T-helper 22 cell (primary cell): ENCODE measurements around the gene OTOP3.
"Not testable (repeated sequence)": the region's sequence is repeated elsewhere in the genome, so short reads cannot be mapped to it uniquely, and the experiment has no call there.

Experiments used
- DNase-seq: peaks from one replicate; pipeline ENCODE4 v3.0.0-alpha.2; 2020; ENCODE audit warnings: low read depth

OTOP3 gene, protein sequence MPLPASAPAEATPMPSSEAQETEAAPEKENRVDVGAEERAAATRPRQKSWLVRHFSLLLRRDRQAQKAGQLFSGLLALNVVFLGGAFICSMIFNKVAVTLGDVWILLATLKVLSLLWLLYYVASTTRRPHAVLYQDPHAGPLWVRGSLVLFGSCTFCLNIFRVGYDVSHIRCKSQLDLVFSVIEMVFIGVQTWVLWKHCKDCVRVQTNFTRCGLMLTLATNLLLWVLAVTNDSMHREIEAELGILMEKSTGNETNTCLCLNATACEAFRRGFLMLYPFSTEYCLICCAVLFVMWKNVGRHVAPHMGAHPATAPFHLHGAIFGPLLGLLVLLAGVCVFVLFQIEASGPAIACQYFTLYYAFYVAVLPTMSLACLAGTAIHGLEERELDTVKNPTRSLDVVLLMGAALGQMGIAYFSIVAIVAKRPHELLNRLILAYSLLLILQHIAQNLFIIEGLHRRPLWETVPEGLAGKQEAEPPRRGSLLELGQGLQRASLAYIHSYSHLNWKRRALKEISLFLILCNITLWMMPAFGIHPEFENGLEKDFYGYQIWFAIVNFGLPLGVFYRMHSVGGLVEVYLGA

DNA sequence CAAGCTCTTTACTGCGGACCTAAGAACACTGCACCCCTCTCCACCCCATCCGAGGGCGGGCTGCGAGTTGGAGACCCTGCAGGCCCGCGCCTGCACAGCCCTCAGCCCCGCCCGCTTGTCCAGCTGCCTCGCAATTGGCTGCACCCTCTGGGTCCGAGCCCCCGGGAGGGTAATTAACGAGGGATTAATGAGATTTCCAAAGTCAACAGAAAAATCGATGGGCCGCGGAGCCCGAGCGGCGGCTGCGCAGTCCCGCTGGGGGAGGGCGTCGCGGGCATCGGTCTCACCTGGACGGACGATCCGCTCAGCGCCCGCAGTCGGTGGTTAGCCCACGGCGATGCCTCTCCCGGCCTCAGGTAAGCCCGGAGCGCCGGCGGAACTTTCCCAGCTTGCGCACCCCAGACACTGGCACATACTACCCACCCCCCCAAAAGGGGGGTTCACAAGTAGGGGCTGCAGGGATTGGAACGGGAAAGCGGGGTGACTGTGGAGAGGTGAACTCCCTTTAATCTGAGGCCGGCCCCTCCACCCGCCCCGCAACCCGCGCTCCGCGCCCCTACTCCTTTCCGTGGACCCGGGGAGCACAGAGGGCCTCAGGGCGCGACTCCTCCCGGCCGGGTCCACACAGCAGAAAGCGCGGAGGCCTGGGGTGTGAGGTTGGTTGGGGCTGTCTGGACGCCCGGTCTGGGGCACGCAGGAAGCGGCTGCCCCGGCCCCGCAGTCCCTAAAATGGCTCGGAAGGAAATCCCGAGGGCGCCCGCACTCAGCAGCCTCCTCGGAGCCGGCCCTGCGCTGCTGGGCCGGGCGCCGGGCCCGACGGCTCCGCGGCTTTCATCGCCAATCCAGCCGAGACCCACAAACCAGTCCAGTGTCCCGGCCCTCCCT, at the start of gene OTOP3:
Gene OTOP3, plus strand, starts transcription at position 314 of the 885 bp plus-strand sequence. Its CDS starts 24 bp downstream, at position 338.
- DNase-seq: no peak

DNA sequence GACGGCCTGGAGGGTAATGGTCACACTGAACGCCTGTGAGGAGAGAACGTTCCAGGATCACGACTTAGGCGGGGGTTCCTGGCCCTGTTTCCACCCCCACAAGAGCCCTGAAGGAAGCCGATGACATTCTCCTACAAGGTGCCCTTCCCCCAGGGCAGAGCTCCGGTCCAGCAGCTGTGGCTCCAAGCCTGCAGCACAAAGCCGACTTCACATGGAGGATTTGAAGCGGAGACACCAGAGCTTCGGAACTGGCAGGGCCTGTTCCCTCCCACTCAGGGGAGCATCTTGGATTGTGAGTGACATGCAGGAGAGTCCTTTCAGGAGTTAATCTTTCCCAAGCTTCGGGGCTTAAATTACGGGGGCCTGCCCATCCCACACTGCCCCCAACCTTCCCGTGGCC, 47.2 kb upstream of the OTOP3 start:
- no peak for DNase-seq

DNA sequence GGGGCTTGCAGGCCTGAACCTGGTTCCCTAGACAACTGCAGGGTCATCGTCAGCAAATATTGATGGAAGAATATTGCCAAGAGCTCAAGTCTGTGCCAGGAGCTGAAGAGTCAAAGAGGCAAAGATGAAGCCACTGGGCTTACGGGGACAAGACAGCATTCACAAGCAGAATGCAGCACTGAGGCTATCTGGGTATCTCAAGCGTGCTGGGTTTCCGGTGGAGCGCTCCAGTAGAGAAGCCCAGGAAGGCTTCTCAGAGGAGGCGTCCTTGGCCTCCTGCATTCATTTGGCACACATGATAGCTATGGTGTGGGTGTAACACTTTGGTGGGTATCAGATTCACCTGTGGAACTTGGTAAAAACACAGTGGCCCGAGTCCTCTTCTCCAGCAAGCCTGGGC, 45.1 kb upstream of the OTOP3 start:
- DNase-seq: no peak

DNA sequence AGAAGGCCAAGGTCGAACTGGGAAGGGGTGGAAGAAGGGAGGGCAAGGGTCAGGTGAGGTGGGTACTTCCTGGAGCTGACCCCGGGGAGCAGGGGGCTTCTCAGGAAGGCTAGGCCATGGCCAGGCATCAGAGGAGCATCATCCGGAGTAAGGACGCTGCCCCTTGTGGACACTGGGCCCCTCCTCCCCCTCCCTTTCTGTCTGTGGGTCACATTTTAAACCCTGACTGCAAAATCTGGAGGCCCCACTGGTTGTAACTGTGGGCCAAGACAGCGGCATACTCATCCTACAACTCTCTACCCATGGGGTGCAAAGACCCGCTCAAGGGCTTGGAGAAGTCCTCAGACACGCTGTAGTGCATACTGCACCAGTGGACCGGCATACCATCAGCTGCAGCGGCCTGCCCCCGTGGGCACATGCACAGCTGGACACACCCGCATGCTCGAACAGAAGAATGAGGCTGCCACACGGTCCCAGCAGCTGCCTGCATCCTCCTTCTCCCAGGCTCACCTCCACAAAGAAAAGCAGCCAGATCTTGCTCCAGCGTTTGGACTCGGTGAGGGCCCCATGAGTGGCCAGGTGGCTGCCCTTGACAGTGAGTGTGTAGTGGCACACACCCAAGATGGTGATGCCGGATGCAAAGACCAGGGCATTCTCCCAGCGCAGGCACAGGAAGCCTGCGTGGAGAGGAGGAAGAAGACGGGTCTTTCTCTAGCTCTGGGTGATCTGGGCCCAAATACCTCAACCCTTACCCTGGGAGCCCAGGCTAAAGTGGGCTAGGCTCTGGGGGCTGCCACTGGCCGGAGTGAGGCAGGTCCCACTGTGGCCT, 43.5 kb upstream of the OTOP3 start:
- DNase-seq: no peak

DNA sequence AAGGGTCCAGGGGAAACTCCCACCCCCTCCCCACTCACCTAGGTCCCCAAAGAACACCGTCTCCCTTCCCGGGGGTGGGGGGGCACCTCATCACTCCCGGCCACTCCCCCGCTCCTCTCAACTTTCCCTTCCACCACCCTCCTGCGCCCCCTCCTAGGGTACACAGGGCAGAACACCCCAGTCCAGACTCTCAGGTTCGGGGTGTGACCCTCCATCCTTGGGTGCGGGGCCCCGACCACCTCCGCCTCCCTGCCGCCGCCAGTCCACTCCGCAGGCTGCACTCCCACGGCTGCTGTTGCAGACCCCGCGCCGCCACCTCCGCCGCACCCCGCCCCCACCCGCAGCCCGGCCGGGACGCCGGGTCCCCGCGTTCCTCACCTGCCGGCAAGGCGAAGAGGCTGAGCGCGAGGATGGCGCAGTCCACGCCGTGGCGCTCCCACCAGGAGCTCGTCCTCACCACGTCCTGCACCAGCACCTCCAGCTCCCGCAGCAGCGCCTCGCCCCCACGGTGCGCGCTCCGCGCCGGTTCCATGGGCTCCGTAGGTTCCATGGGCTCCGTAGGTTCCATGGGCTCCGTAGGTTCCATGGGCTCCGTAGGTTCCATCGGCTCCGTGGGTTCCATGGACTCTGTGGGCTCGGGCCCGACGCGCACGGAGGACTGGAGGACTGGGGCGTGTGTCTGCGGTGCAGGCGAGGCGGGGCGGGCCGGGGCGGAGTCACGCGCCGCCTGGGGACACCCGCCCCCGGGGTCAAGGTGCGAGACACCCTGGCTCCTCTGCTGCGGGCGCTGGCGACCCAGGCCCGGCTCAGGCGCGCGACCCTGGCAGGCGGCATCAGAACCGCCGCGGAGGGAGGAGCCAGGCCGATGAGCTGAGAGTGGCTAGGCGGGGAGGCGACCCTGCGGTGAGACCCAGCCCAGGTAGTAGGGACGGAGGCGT, 42.5 kb upstream of the OTOP3 start, which contains the start of gene FADS6:
Gene FADS6, minus strand, starts transcription at position 660 of the 938 bp plus-strand sequence. Its CDS starts 38 bp downstream, at position 622.
- no peak for DNase-seq

DNA sequence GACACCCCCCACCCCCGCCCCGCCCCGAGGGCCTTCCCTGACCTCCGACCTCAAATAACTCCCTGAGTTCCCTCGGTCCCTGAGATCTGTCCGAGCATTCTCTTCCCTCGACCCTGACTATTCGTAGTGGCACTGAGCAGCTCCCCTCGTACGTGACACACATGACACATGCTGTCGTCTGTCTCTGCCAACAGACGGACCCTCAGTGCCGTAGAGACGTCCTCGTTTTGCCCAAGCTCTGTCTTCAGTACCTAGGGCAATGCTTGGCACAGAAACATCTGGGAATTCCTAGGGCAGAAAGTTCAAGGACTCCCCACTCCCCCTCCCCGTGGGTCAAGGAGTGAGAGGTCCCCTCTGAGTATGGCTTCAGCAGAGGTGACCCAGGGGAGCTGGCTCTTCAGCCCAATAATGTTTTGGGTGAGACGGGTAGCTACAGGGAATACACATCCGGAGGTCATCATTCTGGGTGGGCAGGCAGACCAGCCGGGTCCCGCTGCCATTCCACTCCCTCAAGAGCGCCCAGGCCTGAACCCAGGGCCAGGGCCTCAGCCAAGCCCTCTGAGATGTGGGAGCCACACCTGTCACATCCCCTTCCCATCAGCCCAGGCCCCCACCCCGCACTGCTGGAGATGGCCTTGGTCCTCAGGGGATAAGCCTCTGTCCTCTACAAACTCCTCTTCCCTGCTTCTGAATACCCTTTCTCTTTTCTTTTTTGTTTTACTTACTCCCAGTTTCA, 41.6 kb upstream of the OTOP3 start:
- DNase-seq: no peak

DNA sequence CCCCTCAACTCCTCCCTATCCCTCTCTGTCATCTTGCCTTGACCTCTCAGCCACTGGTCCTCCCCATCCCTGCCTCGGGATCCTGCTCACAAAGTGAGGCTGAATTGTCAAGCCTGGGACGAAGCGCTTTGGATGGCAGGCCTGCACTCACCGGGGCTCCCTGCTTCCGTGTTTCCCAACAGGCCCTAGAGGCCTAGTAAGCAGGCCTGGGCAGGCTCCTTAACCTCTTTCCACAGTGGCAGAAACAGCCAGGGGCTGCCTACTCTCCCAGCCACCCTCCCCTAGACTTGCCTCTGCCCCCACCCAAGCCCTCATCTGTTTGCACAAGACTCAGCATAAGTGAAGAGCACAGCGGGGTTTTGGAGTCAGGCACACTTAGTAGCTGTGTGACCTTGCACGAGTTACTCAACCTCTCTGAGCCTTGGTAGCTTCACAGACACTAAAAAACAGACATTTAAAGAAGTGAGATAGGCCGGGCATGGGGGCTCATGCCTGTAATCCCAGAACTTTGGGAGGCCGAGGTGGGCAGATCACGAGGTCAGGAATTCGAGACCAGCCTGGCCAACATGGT, 37.2 kb upstream of the OTOP3 start:
- no peak for DNase-seq

DNA sequence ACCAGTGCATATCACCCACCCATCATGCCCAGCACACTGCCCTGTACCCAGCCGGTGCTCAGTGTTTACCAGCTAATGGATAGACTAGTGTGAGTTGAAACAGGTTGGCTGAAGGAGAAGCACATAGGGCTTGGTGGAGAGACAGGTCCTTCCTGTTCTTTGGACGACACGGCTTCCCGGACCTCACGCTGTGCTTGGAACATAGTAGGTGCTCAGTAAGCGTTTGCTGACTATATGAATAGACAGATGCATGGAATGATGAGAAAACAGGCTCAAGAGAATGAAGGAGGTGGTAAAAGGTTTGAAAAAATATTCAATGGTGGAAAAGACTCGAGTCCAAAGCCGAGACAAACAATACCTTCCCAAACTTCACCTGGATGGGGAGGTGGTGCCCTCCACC, 35.5 kb upstream of the OTOP3 start:
- DNase-seq: no peak

DNA sequence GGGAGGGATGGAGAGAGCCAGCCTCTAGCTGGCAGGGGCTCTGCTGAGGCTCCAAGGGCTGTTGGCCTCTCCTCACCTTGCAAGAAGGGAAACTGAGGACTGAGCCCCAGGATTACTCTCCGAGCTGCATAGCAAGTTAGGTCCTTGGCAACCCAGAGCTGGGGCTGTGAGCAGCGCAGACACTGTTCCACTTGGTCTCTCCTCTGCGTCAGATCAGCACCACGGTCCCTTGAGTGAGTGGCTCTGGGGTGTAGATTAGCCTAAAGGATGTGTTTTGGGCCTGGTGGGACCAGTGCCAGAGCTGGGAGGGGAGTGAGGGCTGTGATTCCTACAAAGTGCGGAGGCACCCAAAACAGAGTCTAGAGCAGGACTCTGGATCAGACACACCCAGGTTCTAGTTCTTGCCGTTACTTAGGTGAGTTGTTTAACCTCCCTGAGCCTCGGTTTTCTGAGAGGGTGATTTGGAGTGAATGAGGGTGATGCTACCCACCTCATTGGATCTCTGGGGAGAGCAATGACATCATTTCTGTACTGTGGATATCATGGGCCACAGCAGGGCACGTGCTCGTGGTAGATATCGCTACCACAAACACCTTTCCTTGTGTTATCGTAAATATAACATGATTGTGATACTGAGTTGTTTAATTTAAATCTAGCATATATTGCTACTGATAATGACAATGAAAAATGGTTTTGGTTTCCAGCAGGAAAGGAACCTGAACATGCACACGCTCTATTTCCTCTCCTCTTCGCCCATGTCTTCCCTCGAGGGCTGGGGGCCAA, 34.2 kb upstream of the OTOP3 start:
- DNase-seq: no peak

DNA sequence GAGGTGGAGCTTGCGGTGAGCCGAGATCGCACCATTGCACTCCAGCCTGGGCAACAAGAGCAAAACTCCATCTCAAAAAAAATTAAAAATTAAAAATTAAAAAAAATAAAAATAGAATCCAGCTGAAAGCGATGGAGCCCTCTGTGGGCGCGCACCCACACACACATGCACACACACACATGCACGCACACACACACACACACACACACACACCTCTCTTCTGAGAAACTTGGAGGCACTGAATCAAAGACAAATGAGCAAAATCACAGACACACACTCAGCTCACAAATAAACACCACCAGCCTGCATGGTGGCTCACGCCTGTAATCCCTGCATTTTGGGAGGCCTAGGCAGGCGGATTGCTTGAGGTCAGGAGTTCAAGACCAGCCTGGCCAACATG, 32.7 kb upstream of the OTOP3 start:
- DNase-seq: no peak

DNA sequence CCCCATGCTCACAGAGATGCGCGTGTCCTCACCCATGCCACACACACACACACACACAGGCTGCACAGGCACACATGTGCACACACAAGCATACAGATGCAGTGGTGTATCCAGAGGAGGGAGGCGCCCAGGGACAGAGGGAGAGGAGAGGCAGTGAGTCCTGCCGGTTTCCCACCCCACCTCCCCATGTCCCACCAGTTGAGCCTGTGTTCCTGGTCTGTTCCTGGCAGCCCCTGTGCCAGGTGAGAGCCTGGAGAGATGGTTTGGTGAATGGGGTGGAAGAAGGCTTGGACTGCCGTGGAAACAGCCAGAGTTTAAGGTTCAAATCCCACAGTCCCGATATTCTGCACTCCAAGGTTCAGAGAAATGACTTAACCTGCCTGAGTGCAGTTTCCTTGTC, 32.0 kb upstream of the OTOP3 start:
- DNase-seq: no peak

DNA sequence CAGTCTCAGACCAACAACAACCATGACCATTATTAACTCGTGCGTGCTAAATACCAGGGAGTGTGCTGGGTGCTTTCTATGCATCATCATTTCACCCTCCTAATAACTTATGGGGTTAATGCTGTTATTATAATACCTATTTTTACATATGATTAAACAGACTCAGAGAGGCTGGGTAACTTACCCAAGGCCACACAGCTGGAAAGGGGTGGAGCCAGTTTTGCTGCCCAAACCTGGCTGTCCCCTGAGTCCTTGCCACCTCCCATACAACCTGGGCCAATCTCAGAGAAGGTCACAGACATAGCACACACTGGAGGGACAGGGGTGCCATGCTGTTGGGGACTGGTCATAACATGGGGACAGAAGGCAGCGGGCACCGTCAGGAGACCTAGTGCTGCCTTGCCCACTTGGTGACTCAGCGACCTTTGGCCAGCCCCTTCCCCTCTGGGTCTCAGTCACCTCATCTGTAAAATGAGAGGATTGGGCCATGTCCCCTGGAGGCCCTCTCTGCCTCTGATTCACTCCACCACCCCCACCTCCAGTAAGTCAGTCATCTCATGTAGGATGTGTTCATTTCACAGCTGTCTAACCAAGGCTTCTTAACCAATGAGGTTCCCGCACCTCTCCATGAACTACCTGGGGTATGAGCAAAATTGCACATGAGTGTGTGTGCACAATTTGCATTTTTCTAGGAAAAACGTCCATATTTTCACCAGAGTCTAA, 30.9 kb upstream of the OTOP3 start:
- DNase-seq: no peak

DNA sequence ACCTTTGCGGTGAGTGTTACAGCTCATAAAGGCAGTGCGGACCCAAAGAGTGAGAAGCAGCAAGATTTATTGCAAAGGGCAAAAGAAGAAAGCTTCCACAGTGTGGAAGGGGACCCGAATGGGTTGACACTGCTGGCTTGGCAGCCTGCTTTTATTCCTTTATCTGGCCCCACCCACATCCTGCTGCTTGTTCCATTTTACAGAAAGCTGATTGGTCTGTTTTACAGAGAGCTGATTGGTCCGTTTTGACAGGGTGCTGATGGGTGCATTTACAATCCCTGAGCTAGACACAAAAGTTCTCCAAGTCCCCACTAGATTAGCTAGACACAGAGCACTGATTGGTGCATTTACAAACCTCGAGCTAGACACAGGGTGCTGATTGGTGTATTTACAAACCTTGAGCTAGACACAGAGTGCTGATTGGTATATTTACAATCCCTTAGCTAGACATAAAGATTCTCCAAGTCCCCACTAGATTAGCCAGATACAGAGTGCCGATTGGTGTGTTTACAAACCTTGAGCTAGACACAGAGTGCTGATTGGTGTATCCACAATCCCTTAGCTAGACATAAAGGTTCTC, 29.4 kb upstream of the OTOP3 start:
- not testable (repeated sequence) for DNase-seq

DNA sequence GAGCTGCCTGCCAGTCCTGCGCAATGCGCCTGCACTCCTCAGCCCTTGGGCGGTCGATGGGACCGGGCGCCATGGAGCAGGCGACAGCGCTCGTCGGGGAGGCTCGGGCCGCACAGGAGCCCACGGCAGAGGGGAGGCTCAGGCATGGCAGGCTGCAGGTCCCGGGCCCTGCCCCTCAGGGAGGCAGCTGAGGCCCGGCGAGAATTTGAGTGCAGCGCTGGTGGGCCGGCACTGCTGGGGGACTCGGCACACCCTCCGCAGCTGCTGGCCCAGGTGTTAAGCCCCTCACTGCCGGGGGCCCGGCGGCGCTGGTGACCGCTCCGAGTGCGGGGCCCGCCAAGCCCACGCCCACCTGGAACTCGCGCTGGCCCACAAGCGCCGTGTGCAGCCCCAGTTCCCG, 28.7 kb upstream of the OTOP3 start:
- no peak for DNase-seq

DNA sequence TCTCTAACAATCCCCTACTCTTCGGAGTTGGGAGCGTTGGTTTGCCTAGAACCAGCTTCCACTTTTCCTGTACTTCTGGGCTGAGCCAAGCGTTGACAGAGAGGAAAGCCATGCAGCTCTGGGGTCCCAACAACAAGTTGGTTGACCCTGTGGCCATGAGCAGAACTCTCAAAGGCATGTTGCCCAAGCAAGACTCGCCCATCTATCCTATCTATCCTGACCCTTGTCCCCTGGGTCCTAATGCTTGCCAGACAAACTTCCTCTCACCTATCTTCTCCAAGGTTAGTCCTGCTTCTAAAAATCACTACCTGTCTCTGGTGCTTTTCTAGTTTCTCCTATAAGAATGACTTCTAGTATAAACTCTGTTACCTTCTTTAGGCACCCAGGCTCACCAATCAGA, 26.6 kb upstream of the OTOP3 start:
- DNase-seq: not testable (repeated sequence)

DNA sequence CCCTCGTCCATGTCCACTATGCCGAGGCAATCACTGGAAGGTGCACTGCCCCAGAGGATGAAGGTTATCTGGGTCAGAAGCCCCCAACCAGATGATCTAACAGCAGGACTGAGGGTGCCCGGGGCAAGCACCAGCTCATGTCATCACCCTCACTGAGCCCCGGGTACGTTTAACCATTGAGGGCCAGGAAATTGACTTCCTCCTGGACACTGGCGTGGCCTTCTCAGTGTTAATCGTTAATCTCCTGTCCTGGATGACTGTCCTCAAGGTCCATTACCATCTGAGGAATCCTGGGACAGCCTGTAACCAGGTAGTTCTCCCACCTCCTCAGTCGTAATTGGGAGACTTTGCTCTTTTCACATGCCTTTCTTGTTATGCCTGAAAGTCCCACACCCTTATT, 24.3 kb upstream of the OTOP3 start:
- DNase-seq: not testable (repeated sequence)

DNA sequence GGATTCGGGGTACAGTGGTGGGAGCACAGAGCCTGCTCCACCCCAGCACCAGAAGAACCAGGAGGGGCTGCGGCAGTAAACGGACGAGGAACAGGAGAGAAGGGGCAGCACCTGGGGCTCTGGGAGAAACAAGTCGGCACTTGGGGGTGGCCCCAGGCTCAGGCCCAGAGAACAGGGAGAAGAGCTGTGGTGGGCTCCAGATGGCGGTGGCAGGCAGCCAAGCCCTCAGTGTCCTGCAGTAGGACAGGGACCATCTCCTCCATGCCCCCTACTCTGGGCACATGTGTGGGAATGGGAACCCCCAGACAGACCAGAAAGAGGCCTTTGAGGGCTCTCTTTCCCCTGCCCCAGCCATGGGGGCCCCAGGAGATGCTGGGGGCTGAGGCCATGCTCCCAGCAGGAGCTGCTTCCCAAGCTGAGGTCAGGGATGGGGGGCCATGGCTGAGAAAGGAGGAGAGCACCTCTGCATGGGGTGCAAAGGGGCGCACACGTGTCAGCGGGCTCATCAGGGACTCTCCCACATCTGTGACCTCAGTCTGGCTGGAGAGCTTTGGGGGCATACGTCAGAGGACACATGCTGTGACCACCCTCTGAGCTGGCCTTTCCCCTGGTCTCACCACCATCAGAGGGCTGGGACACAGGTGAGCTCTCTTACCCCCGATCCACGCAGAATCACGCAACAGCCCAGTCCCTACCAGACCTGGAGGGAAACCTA, 19.4 kb upstream of the OTOP3 start:
- DNase-seq: no peak
